MM.1S (cell line): ENCODE data around the gene ARL15.

Experiments
- DNase-seq: peaks from one replicate; pipeline ENCODE4 v3.0.0-alpha.2; 2015
- H2AFZ ChIP-seq: fragments of 300-600 bp; sonication (generic); 2 replicates; pipeline ENCODE4 v1.6.0; 2016; ENCODE audit warnings: antibody characterized with exemption, low read length
- H3F3A ChIP-seq: fragments of 300-600 bp; sonication (generic); 2 replicates; pipeline ENCODE4 v1.6.1; 2016; ENCODE audit warnings: mild to moderate bottlenecking, antibody characterized with exemption, low read length, moderate library complexity, mixed read lengths; ENCODE audit not compliant: insufficient read depth
- H3K27ac ChIP-seq: fragments of 300-600 bp; sonication (generic); 2 replicates; pipeline ENCODE4 v1.5.1; 2016; ENCODE audit warnings: mild to moderate bottlenecking, low read length
- H3K27me3 ChIP-seq: fragments of 300-600 bp; sonication (generic); replicated peaks from 2 replicates; pipeline ENCODE4 v1.6.0; 2016; ENCODE audit warnings: low read length; ENCODE audit not compliant: insufficient read depth
- H3K36me3 ChIP-seq: fragments of 300-600 bp; sonication (generic); replicated peaks from 2 replicates; pipeline ENCODE4 v1.6.1; 2016; ENCODE audit warnings: mild to moderate bottlenecking, low read length, mixed read lengths; ENCODE audit not compliant: insufficient read depth
- H3K4me1 ChIP-seq: fragments of 300-600 bp; sonication (generic); 2 replicates; pipeline ENCODE4 v1.6.1; 2016; ENCODE audit warnings: low read length, mixed read lengths
- H3K4me2 ChIP-seq: fragments of 300-600 bp; sonication (generic); 2 replicates; pipeline ENCODE4 v1.6.0; 2016; ENCODE audit warnings: low read depth, low read length
- H3K4me3 ChIP-seq: fragments of 300-600 bp; sonication (generic); 2 replicates; pipeline ENCODE4 v1.5.1; 2016; ENCODE audit warnings: low read length, mixed read lengths
- H3K79me2 ChIP-seq: fragments of 300-600 bp; sonication (generic); 2 replicates; pipeline ENCODE4 v1.6.1; 2016; ENCODE audit warnings: mixed run types, low read length, mixed read lengths
- H3K9ac ChIP-seq: fragments of 300-600 bp; sonication (generic); 2 replicates; pipeline ENCODE4 v1.6.1; 2016; ENCODE audit warnings: low read length, mixed read lengths
- H3K9me2 ChIP-seq: fragments of 300-600 bp; sonication (generic); replicated peaks from 2 replicates; pipeline ENCODE4 v1.6.1; 2016; ENCODE audit warnings: mild to moderate bottlenecking, low read length, mixed read lengths; ENCODE audit not compliant: insufficient read depth
- H3K9me3 ChIP-seq: fragments of 300-600 bp; sonication (generic); replicated peaks from 2 replicates; pipeline ENCODE4 v1.6.1; 2016; ENCODE audit warnings: mild to moderate bottlenecking, low read length, mixed read lengths; ENCODE audit not compliant: insufficient read depth
- H4K20me1 ChIP-seq: fragments of 300-600 bp; sonication (generic); 2 replicates; pipeline ENCODE4 v1.6.1; 2016; ENCODE audit warnings: mild to moderate bottlenecking, low read length, moderate library complexity, mixed read lengths; ENCODE audit not compliant: insufficient read depth
- CTCF ChIP-seq: fragments of 300-600 bp; sonication (generic); IDR thresholded peaks from 2 replicates; pipeline ENCODE4 v1.5.1; 2016; ENCODE audit warnings: antibody characterized with exemption, low read length, mixed read lengths
- EZH2 ChIP-seq: fragments of 300-600 bp; sonication (generic); optimal IDR thresholded peaks from 2 replicates; pipeline ENCODE3; 2017; ENCODE audit warnings: low read depth, mild to moderate bottlenecking, antibody characterized with exemption, low read length, mixed read lengths
- EZH2phosphoT487 ChIP-seq: fragments of 300-600 bp; sonication (generic); IDR thresholded peaks from 2 replicates; pipeline ENCODE4 v1.6.1; 2018; ENCODE audit warnings: antibody characterized with exemption, low read length

Gene ARL15

DNA sequence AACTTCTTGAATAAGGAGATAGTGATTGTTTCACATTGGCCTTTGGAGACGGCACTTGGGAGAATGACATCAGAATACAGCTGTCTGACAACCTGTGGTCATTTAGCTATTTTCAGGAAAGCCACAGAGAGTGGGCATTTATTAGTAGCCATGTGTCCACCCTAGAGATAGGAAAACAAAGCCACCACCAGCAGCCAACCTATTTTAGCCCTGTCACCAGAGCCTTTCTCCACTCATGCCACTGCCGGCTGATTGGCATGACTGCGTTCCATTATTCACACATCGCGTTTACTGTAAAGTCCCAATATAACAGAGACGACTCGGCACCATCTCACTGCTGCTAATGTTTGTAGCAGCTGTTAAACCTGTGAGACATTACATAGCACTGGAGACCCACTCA lies 419.9 kb downstream of the ARL15 start:
- Histone ChIP-seq H3K27ac (no peak overlapping the region), H3K27me3 (no peaks in the 10 kb centered on the region), H3K9ac (no peak overlapping the region), H3F3A (no peaks in the 10 kb centered on the region), H3K4me2 (no peak overlapping the region), H3K9me3 (no peaks in the 10 kb centered on the region), H3K9me2 (no peaks in the 10 kb centered on the region), H3K36me3 (no peaks in the 10 kb centered on the region), H4K20me1 (no peaks in the 10 kb centered on the region), H3K79me2 (no peaks in the 10 kb centered on the region), H2AFZ (no peak overlapping the region), H3K4me1 (no peaks in the 10 kb centered on the region), H3K4me3 (no peak overlapping the region)
- no peak for DNase-seq
- no peak for TF ChIP-seq EZH2phosphoT487

- H3K9ac ChIP-seq, result no peak overlapping the region
- H3F3A ChIP-seq, result no peaks in the 10 kb centered on the region
- H3K4me2 ChIP-seq, result no peak overlapping the region
- no peaks in the 10 kb centered on the region for H4K20me1 ChIP-seq
- no peak for DNase-seq
- no peaks in the 10 kb centered on the region for H3K79me2 ChIP-seq
- H3K9me3 ChIP-seq, result no peaks in the 10 kb centered on the region
- H3K27ac ChIP-seq, result no peak overlapping the region
- no peaks in the 10 kb centered on the region for H3K36me3 ChIP-seq
- H3K4me3 ChIP-seq, result no peak overlapping the region
- no peaks in the 10 kb centered on the region for H3K27me3 ChIP-seq
- H3K4me1 ChIP-seq, result no peaks in the 10 kb centered on the region
- TF ChIP-seq EZH2 (no peak), EZH2phosphoT487 (no peak), CTCF (no peak)
- H2AFZ ChIP-seq, result no peak overlapping the region
- no peaks in the 10 kb centered on the region for H3K9me2 ChIP-seq
These were observed 425.5 kb downstream of the ARL15 start for GRCh38 chr5:53884844-53885243.

DNA sequence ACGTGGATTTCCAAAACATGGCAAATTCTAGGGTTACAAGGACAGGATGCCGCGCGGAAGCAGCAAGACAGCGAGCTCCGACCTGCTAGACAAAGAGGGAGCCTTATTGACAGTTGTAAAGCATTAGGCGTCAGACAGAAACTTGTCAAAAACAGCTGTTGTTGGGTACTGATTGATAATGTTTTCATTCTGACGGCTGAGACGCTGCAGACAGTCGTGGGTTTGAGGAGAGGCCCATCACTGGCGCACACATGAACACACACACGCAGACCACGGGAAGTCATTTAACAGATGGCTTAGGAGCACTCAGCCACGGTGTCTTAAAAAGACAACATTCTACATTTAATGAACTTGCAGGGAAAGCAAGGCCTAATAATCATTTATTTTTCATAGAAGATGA lies 426.0 kb downstream of the ARL15 start:
- H3K36me3 ChIP-seq, result no peaks in the 10 kb centered on the region
- no peak for TF ChIP-seq EZH2
- no peak for TF ChIP-seq CTCF
- TF ChIP-seq EZH2phosphoT487, result no peak

GRCh38 chr5:53882676-53883031 lies 427.7 kb downstream of the ARL15 start:
- Histone ChIP-seq H3K4me3 (no peak overlapping the region), H3K9me3 (no peaks in the 10 kb centered on the region), H3F3A (no peaks in the 10 kb centered on the region), H3K9ac (no peak overlapping the region), H3K27ac (no peak overlapping the region), H3K4me1 (no peaks in the 10 kb centered on the region), H4K20me1 (no peaks in the 10 kb centered on the region), H3K27me3 (no peaks in the 10 kb centered on the region), H3K79me2 (no peaks in the 10 kb centered on the region), H3K4me2 (no peak overlapping the region), H2AFZ (no peak overlapping the region), H3K9me2 (no peaks in the 10 kb centered on the region), H3K36me3 (no peaks in the 10 kb centered on the region)
- no peak for DNase-seq
- TF ChIP-seq EZH2phosphoT487 (no peak), EZH2 (no peak), CTCF (no peak)

More for the DNA sequence above, 426.0 kb downstream of the ARL15 start:
- no peaks in the 10 kb centered on the region for H3K79me2 ChIP-seq
- H3K9me3 ChIP-seq, result no peaks in the 10 kb centered on the region
- H3F3A ChIP-seq, result no peaks in the 10 kb centered on the region
- H3K27me3 ChIP-seq, result no peaks in the 10 kb centered on the region
- no peak overlapping the region for H2AFZ ChIP-seq
- DNase-seq, result no peak
- H4K20me1 ChIP-seq, result no peaks in the 10 kb centered on the region
- no peak overlapping the region for H3K9ac ChIP-seq
- no peak overlapping the region for H3K27ac ChIP-seq
- no peak overlapping the region for H3K4me2 ChIP-seq
- H3K9me2 ChIP-seq, result no peaks in the 10 kb centered on the region
- H3K4me3 ChIP-seq, result no peak overlapping the region
- no peaks in the 10 kb centered on the region for H3K4me1 ChIP-seq
